ENCODE data around the gene TFG. TPM values are rescaled to one million over a fixed set of nuclear protein-coding genes. Genes with fewer than 3 reads are reported as not detected.
A peak's percentile ranks its signal among the peaks of the same experiment; 100 is the strongest.

The TFG gene
- polyA plus RNA-seq, 2 donors: 67.0 to 74.3 TPM

DNA sequence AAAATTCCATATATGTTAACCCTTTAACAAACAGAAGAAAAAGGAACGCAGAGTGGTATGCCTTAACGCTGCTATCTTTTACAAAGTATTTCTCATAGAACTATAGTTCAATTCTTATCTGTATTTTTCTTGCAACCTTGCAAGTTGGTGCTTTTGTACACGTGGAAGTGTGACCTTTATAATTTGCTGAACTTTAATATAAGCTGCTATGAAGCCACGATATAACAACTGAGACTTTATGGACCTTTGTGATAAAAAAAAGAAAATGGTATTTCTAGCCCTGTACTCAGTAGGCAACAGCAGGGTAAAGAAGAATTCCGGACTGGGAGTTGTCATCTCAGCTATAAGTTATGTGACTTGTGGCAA, 6.3 kb upstream of the TFG start:
- H3K4me1 ChIP-seq (ENCODE audit: control insufficient read depth in 2 of 2, insufficient read depth in 2 of 2, low read length in 1 of 2): peaks cover 0 to under 1% of the 10 kb centered on the region in 2 donors
- no peaks in the 10 kb centered on the region for H3K9me3 ChIP-seq (ENCODE audit: control insufficient read depth in 2 of 2, insufficient read depth in 1 of 2, low read depth in 1 of 2, low read length in 1 of 2)
- WGBS, 2 donors: 79 to 87% methylated on average over 5 of the region's 5 CpGs
- no peaks in the 10 kb centered on the region for H3K27me3 ChIP-seq (ENCODE audit: control insufficient read depth in 1 of 2, insufficient read depth in 2 of 2, low read length in 2 of 2)
- no peak overlapping the region for H3K4me3 ChIP-seq (ENCODE audit: low read depth in 1 of 2, low read length in 2 of 2)
- no peak overlapping the region for H3K27ac ChIP-seq (ENCODE audit: low read depth in 2 of 2, low read length in 1 of 2)
- no peaks in the 10 kb centered on the region for H3K36me3 ChIP-seq (ENCODE audit: control insufficient read depth in 2 of 2, insufficient read depth in 2 of 2, low read length in 1 of 2)

DNA sequence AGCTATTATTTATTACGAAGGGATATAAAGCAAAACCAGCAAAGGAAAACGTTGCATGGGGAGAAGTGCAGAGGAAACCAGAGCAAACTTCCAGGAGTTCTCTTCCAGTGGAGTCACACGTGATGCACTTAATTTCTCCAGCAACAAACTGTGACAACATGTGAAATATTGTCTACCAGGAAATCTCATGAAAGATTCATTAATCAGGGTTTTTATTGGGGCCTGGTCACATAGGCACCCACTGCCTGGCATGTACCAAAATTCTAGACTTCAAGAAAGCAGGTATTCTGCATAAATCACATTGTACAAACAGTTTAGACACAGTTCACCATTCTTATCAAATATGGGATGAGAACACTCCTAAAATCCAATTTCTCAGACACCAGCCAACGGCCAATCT, 5.4 kb upstream of the TFG start:
- Histone ChIP-seq H3K9me3 (ENCODE audit: control insufficient read depth in 2 of 2, insufficient read depth in 1 of 2, low read depth in 1 of 2, low read length in 1 of 2) (no peaks in the 10 kb centered on the region), H3K4me3 (ENCODE audit: low read depth in 1 of 2, low read length in 2 of 2) (no peak overlapping the region), H3K27me3 (ENCODE audit: control insufficient read depth in 1 of 2, insufficient read depth in 2 of 2, low read length in 2 of 2) (no peaks in the 10 kb centered on the region), H3K27ac (ENCODE audit: low read depth in 2 of 2, low read length in 1 of 2) (no peak overlapping the region), H3K4me1 (ENCODE audit: control insufficient read depth in 2 of 2, insufficient read depth in 2 of 2, low read length in 1 of 2) (no peaks in the 10 kb centered on the region), H3K36me3 (ENCODE audit: control insufficient read depth in 2 of 2, insufficient read depth in 2 of 2, low read length in 1 of 2) (no peaks in the 10 kb centered on the region)
- 77 to 80% methylated on average over 4 of the region's 4 CpGs for WGBS, 2 donors

DNA sequence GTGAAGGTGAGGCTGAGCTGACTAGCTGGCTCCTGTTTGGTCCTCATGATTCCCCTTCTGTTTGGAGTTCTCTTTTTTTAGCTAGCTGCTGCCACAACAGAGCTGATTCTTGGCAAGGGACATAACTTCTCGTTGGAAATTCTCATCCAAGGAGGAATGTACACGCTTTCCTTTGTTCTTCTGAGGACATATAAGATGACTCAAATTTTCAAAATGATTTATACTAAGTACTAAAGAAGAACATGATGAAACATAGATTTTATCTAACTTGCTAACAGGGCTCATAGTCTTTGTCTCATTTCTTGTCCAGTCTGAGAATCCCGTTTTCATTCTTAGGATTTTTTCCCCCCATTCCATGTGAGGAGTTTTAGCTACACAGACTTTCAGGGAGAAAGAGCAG, 2.9 kb upstream of the TFG start:
- no peak overlapping the region for H3K4me3 ChIP-seq (ENCODE audit: low read depth in 1 of 2, low read length in 2 of 2)
- H3K27me3 ChIP-seq (ENCODE audit: control insufficient read depth in 1 of 2, insufficient read depth in 2 of 2, low read length in 2 of 2): no peaks in the 10 kb centered on the region
- H3K27ac ChIP-seq (ENCODE audit: low read depth in 2 of 2, low read length in 1 of 2): no peak overlapping the region
- no peaks in the 10 kb centered on the region for H3K36me3 ChIP-seq (ENCODE audit: control insufficient read depth in 2 of 2, insufficient read depth in 2 of 2, low read length in 1 of 2)
- H3K4me1 ChIP-seq (ENCODE audit: control insufficient read depth in 2 of 2, insufficient read depth in 2 of 2, low read length in 1 of 2): no peaks in the 10 kb centered on the region
- H3K9me3 ChIP-seq (ENCODE audit: control insufficient read depth in 2 of 2, insufficient read depth in 1 of 2, low read depth in 1 of 2, low read length in 1 of 2): no peaks in the 10 kb centered on the region
- 45 to 63% methylated on average over 3 of the region's 3 CpGs for WGBS, 2 donors

DNA sequence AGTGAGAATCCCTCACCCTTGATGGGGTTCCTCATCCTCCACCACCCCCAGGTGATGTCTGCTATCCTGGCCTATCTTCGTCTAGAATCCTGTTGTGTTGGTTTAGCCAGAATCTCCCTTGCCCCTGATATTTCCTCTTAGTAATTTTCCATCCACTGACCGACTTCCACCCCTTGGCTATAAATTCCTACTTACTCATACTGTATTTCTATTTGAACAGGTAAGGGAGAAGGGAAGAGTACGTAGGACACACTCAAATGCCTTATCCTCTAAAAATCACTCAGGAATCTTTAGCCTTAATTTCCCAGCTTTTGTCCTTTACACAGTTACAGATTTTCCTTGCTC, 678 bp upstream of the TFG start:
- Histone ChIP-seq H3K36me3 (ENCODE audit: control insufficient read depth in 2 of 2, insufficient read depth in 2 of 2, low read length in 1 of 2) (no peaks in the 10 kb centered on the region), H3K4me1 (ENCODE audit: control insufficient read depth in 2 of 2, insufficient read depth in 2 of 2, low read length in 1 of 2) (no peaks in the 10 kb centered on the region), H3K27me3 (ENCODE audit: control insufficient read depth in 1 of 2, insufficient read depth in 2 of 2, low read length in 2 of 2) (no peaks in the 10 kb centered on the region), H3K27ac (ENCODE audit: low read depth in 2 of 2, low read length in 1 of 2) (peak overlapping the region; percentile 34 to 82), H3K9me3 (ENCODE audit: control insufficient read depth in 2 of 2, insufficient read depth in 1 of 2, low read depth in 1 of 2, low read length in 1 of 2) (no peaks in the 10 kb centered on the region), H3K4me3 (ENCODE audit: low read depth in 1 of 2, low read length in 2 of 2) (peak overlapping the region; percentile 97 to 98)
- WGBS, 2 donors: 58 to 63% methylated on average over 3 of the region's 3 CpGs

DNA sequence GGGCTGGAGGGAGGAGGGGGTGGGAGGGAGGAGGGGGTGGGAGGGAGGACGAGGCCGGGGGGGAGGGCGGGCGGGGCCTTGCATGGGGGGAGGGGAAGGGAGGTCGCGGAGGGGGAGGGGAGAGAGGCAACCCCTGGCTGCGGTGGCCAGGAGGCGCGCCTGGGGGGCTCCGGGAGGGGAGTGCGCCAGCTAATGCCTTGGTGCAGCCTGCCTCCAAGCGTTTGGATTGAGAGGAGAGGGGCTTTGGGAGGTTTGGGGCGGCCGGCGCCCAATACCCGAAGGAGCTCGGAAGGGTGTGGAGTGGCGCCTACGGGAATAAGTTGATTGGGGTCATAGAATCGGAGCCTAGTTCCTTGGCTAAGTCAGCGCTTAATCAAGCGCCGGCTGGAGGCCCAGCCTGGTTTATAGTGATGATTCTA, 557 bp downstream of the TFG start:
- H3K4me3 ChIP-seq (ENCODE audit: low read depth in 1 of 2, low read length in 2 of 2): peak overlapping the region; percentile 97 to 98
- no peaks in the 10 kb centered on the region for H3K36me3 ChIP-seq (ENCODE audit: control insufficient read depth in 2 of 2, insufficient read depth in 2 of 2, low read length in 1 of 2)
- peak overlapping the region; percentile 99 for H3K27ac ChIP-seq (ENCODE audit: low read depth in 2 of 2, low read length in 1 of 2)
- no peaks in the 10 kb centered on the region for H3K27me3 ChIP-seq (ENCODE audit: control insufficient read depth in 1 of 2, insufficient read depth in 2 of 2, low read length in 2 of 2)
- 0 to 1% methylated on average over 19 to 21 of the region's 23 CpGs for WGBS, 2 donors
- H3K9me3 ChIP-seq (ENCODE audit: control insufficient read depth in 2 of 2, insufficient read depth in 1 of 2, low read depth in 1 of 2, low read length in 1 of 2): no peaks in the 10 kb centered on the region
- H3K4me1 ChIP-seq (ENCODE audit: control insufficient read depth in 2 of 2, insufficient read depth in 2 of 2, low read length in 1 of 2): no peaks in the 10 kb centered on the region

DNA sequence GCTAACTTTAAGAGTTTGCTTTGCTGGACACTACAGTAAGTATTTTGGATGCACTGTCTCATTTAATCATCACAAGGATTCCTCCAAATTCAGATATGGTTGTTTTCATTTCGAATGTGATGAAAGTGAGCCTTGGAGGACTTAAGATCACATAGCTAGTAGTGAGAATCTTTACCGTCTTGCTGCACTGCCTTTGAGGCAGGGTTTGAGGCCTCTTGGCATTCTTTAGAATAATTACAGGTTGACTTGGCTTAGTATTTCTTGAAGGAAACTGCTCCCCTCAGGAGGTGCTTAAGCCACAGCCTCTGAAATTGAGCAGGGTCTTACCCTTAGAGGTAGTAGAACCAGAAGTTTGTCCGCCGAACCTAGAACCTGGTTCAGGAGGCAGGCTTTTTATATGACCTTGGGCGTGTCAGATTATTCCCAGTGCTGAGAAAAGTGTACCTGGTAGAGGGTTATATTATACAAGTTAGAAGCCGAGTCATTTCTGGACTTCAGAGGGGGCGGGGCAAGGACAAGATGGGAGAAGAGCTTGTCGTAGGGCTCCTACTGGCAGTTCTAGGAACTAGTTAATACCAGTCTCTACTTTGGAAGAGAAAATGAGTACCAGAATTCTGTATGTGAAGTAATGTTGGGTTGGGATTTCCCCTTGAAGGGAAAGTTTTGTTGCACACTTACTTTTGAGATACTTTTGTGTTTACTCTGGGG, 1.1 kb downstream of the TFG start:
- no peaks in the 10 kb centered on the region for H3K36me3 ChIP-seq (ENCODE audit: control insufficient read depth in 2 of 2, insufficient read depth in 2 of 2, low read length in 1 of 2)
- H3K27me3 ChIP-seq (ENCODE audit: control insufficient read depth in 1 of 2, insufficient read depth in 2 of 2, low read length in 2 of 2): no peaks in the 10 kb centered on the region
- no peaks in the 10 kb centered on the region for H3K9me3 ChIP-seq (ENCODE audit: control insufficient read depth in 2 of 2, insufficient read depth in 1 of 2, low read depth in 1 of 2, low read length in 1 of 2)
- H3K27ac ChIP-seq (ENCODE audit: low read depth in 2 of 2, low read length in 1 of 2): peak overlapping the region; percentile 99
- 17% methylated on average over 8 of the region's 8 CpGs for WGBS, 2 donors
- H3K4me1 ChIP-seq (ENCODE audit: control insufficient read depth in 2 of 2, insufficient read depth in 2 of 2, low read length in 1 of 2): no peaks in the 10 kb centered on the region
- peak overlapping the region; percentile 76 to 98 for H3K4me3 ChIP-seq (ENCODE audit: low read depth in 1 of 2, low read length in 2 of 2)

DNA sequence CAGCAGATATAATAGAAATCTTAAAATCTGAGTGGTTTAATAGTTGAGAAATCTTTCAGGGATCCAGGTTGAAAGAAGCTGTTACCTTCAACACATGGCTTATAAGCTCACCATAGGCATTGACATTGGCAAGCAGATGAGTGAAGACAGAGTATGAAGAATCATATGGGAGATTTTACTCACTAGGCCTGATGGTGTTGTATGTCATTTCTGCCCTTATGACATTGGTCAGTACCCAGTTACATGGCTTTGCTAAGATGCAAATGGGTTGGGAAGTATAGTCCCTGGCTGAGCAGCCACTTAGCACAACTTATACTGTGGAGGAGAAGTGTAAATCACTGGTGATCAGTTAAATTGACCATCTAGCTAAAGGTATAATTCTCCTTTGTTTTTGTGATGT, 5.9 kb downstream of the TFG start:
- no peak overlapping the region for H3K27ac ChIP-seq (ENCODE audit: low read depth in 2 of 2, low read length in 1 of 2)
- no peak overlapping the region for H3K4me3 ChIP-seq (ENCODE audit: low read depth in 1 of 2, low read length in 2 of 2)
- no peaks in the 10 kb centered on the region for H3K27me3 ChIP-seq (ENCODE audit: control insufficient read depth in 1 of 2, insufficient read depth in 2 of 2, low read length in 2 of 2)
- H3K9me3 ChIP-seq (ENCODE audit: control insufficient read depth in 2 of 2, insufficient read depth in 1 of 2, low read depth in 1 of 2, low read length in 1 of 2): no peaks in the 10 kb centered on the region
- H3K4me1 ChIP-seq (ENCODE audit: control insufficient read depth in 2 of 2, insufficient read depth in 2 of 2, low read length in 1 of 2): no peaks in the 10 kb centered on the region
- no peaks in the 10 kb centered on the region for H3K36me3 ChIP-seq (ENCODE audit: control insufficient read depth in 2 of 2, insufficient read depth in 2 of 2, low read length in 1 of 2)

DNA sequence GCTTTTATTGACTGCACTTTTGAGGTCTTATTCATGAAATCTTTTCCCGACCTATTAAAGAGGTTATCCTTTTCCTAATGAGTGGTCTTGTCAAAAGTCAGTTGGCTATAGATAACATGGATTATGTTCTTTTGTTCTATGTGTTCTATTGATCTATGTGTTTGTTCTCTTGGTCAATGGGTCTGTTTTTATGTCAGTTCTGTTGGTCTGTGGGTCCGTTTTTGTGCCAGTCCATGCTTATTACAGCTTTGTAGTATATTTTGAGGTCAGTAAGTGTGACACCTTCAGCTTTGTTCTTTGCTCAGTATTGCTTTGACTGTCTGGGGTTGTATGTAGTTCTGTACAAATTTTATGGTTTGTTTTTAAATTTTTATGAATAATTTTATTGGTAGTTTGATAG, 7.8 kb downstream of the TFG start:
- peaks cover 0 to 5% of the 10 kb centered on the region in 2 donors for H3K36me3 ChIP-seq (ENCODE audit: control insufficient read depth in 2 of 2, insufficient read depth in 2 of 2, low read length in 1 of 2)

DNA sequence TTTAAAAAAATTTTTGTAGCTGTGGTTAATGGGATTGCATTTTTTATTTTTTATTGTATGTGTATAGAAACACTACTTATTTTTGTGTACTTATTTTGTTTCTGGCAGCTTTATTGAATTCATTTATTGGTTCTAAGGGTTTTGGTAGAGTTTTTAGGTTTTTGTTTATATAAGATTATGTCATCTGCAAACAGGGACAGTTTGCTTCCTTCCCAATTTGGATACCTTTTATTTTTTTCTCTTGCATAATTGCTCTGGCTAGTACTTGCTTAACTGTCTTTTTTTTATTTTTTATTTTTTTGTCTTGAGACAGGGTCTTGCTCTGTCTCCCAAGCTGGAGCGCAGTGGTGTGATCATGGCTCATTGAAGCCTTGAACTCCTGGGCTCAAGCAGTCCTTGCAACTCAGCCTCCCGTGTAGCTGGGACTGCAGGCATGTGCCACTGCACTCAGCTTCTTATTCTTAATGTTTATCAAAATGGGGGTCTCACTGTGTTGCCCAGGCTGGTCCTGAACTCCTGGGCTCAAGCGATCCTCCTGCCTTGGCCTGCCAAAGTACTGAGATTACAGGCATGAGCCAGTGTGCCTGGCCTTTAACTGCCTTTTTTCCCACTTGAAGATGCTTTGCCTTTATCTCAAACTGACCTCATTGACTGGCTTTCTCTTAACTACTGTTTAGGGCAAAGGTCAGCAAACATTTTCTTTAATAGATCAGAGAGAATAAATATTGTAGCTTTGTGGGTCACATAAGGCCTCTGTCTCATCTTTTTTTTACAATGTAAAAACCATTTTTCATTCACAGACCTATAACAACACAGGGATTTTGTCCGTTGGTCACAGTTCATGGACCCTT, 8.6 kb downstream of the TFG start:
- H3K36me3 ChIP-seq (ENCODE audit: control insufficient read depth in 2 of 2, insufficient read depth in 2 of 2, low read length in 1 of 2): peaks cover 0 to 5% of the 10 kb centered on the region in 2 donors
- no peaks in the 10 kb centered on the region for H3K9me3 ChIP-seq (ENCODE audit: control insufficient read depth in 2 of 2, insufficient read depth in 1 of 2, low read depth in 1 of 2, low read length in 1 of 2)
- no peak overlapping the region for H3K27ac ChIP-seq (ENCODE audit: low read depth in 2 of 2, low read length in 1 of 2)
- no peaks in the 10 kb centered on the region for H3K4me1 ChIP-seq (ENCODE audit: control insufficient read depth in 2 of 2, insufficient read depth in 2 of 2, low read length in 1 of 2)
- H3K27me3 ChIP-seq (ENCODE audit: control insufficient read depth in 1 of 2, insufficient read depth in 2 of 2, low read length in 2 of 2): no peaks in the 10 kb centered on the region
- H3K4me3 ChIP-seq (ENCODE audit: low read depth in 1 of 2, low read length in 2 of 2): no peak overlapping the region
- 93 to 94% methylated on average over 4 of the region's 4 CpGs for WGBS, 2 donors

More for the DNA sequence above, 7.8 kb downstream of the TFG start:
- Histone ChIP-seq H3K27me3 (ENCODE audit: control insufficient read depth in 1 of 2, insufficient read depth in 2 of 2, low read length in 2 of 2) (no peaks in the 10 kb centered on the region), H3K27ac (ENCODE audit: low read depth in 2 of 2, low read length in 1 of 2) (no peak overlapping the region), H3K4me1 (ENCODE audit: control insufficient read depth in 2 of 2, insufficient read depth in 2 of 2, low read length in 1 of 2) (no peaks in the 10 kb centered on the region), H3K9me3 (ENCODE audit: control insufficient read depth in 2 of 2, insufficient read depth in 1 of 2, low read depth in 1 of 2, low read length in 1 of 2) (no peaks in the 10 kb centered on the region), H3K4me3 (ENCODE audit: low read depth in 1 of 2, low read length in 2 of 2) (no peak overlapping the region)
- 81 to 83% methylated on average over 2 of the region's 2 CpGs for WGBS, 2 donors

DNA sequence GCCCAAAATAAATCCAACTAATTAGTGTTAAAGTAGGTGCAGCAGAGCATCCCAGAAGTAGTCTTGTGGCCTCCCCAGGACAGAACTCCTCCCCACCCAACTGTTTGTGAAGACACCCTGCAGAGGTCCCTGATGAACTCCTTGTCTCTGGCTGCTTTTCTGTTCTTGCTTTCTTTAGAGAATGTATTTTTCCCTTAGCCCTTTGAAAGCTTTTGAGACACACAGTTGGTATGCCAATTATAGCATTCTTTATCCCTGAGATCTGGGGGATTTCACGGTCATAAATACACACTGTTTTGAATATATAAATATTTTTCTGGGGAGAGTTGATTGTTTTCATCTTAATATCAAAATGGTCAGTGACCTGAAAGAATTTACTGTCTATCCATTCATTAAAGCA, 9.8 kb downstream of the TFG start:
- no peaks in the 10 kb centered on the region for H3K27me3 ChIP-seq (ENCODE audit: control insufficient read depth in 1 of 2, insufficient read depth in 2 of 2, low read length in 2 of 2)
- WGBS, 2 donors: 39 to 48% methylated on average over 1 of the region's 1 CpG
- H3K4me3 ChIP-seq (ENCODE audit: low read depth in 1 of 2, low read length in 2 of 2): no peak overlapping the region
- H3K36me3 ChIP-seq (ENCODE audit: control insufficient read depth in 2 of 2, insufficient read depth in 2 of 2, low read length in 1 of 2): peaks cover 0 to 5% of the 10 kb centered on the region in 2 donors
- no peaks in the 10 kb centered on the region for H3K4me1 ChIP-seq (ENCODE audit: control insufficient read depth in 2 of 2, insufficient read depth in 2 of 2, low read length in 1 of 2)
- no peak overlapping the region for H3K27ac ChIP-seq (ENCODE audit: low read depth in 2 of 2, low read length in 1 of 2)
- H3K9me3 ChIP-seq (ENCODE audit: control insufficient read depth in 2 of 2, insufficient read depth in 1 of 2, low read depth in 1 of 2, low read length in 1 of 2): no peaks in the 10 kb centered on the region

Data from esophagus (tissue), 2 donors.